WTC11 (cell line): Measurements from ENCODE around the gene ZFY.

Experiments
- CREB1 ChIP-seq: sonication (generic); formaldehyde crosslinking; IDR thresholded peaks from 2 replicates; pipeline ENCODE4 v1.8.0; 2023; ENCODE audit warnings: mild to moderate bottlenecking, missing genetic modification reagents
- ESRRA ChIP-seq: sonication (generic); formaldehyde crosslinking; IDR thresholded peaks from 2 replicates; pipeline ENCODE4 v1.8.1; 2022; ENCODE audit warnings: mild to moderate bottlenecking, missing genetic modification reagents, borderline replicate concordance
- NR2C2 ChIP-seq: sonication (generic); formaldehyde crosslinking; IDR thresholded peaks from 2 replicates; pipeline ENCODE4 v1.8.0; 2022; ENCODE audit warnings: mild to moderate bottlenecking, missing genetic modification reagents
- TF ChIP-seq, protein P1 (sequence below): fragments of 200-600 bp; IDR thresholded peaks from 2 replicates; pipeline ENCODE4 v1.8.0; 2022; ENCODE audit warnings: antibody characterized with exemption

DNA sequence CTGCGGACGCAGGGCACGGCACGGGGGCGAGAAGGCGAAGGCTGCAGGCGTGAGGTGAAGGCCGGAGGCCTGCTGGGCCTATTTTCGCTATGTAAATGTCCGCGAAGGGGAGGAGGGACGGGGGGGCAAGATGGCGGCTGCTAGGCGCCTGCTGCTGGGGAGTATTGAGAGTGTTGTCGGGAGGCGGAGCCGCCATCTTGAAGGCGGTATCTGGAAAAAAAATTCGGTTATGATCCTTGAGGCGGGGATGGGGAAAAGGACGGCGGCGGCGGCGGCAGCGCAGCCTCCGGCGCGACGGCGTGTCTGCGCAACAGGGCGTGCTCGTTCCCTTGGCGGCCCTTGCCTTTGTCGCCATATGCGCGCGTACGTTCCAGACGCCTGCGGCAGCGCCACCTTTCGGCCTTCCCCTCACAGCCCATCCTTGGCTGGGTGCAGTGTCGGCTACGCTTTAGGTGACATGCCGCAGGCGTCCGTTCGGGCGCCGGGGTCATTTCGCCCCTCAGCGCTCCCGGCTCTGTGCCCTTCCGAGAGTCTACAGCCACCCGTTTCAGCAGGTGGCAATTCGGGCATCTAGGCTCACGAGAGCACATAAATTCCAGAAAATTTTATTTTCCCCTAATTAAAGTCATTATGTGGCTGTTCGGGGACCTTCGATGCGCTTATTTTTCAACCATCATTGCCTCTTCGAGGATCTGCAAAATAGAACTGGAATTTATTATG, 695 bp downstream of the ZFY start:
- TF ChIP-seq, protein P1, sequence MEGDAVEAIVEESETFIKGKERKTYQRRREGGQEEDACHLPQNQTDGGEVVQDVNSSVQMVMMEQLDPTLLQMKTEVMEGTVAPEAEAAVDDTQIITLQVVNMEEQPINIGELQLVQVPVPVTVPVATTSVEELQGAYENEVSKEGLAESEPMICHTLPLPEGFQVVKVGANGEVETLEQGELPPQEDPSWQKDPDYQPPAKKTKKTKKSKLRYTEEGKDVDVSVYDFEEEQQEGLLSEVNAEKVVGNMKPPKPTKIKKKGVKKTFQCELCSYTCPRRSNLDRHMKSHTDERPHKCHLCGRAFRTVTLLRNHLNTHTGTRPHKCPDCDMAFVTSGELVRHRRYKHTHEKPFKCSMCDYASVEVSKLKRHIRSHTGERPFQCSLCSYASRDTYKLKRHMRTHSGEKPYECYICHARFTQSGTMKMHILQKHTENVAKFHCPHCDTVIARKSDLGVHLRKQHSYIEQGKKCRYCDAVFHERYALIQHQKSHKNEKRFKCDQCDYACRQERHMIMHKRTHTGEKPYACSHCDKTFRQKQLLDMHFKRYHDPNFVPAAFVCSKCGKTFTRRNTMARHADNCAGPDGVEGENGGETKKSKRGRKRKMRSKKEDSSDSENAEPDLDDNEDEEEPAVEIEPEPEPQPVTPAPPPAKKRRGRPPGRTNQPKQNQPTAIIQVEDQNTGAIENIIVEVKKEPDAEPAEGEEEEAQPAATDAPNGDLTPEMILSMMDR = peak; percentile 39; the same call in 1 of the 2 replicates
- TF ChIP-seq ESRRA (CRISPR knock-in tag) (no peak), NR2C2 (CRISPR knock-in tag) (no peak), CREB1 (CRISPR knock-in tag) (no peak)
